Right lobe of liver (tissue), 4 donors: ENCODE results near the gene RGL1.

Experiments used
- POLR2A ChIP-seq: fragments of 450-650 bp; IDR thresholded peaks from one replicate; pipeline ENCODE4 v1.6.1; 2017; ENCODE audit warnings: antibody characterized with exemption, mild to moderate bottlenecking
- TF ChIP-seq, protein P1 (sequence below), 4 donors: fragments of 200-600 bp in 3 of 4; fragments of 450-650 bp in 1 of 4; IDR thresholded peaks; one replicate each; pipeline versions ENCODE4 v1.5.1 to v1.8.0; 2016 to 2022; ENCODE audit warnings: antibody characterized with exemption in 4 of 4, mild to moderate bottlenecking in 2 of 4
- donor health status: DM: no; HTN: no; CAD: no.
- donor health status: DM: no; HTN: no; CAD: no.
- donor health status: DM: no; HTN: yes; CAD: no.

DNA sequence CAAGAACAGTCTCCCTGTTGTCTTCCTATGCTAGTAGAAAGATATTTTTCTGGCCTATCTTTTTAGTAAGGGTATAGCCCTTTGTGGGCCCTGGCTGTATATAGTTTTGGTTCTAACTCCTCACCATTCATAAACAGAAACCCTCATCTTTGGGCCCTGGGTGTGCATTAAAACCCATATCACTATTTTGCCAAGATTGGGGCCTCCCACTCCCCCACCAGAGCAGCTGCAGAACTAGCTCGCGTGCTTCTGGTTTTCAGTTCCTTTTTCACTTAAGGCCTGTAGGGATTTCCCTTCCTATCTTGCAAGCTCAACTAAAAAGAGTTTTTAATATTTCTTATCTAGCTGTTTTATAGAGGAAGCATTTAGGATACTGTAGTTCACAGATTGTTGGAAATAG is 106.4 kb downstream of the RGL1 start:
- TF ChIP-seq, protein P1, sequence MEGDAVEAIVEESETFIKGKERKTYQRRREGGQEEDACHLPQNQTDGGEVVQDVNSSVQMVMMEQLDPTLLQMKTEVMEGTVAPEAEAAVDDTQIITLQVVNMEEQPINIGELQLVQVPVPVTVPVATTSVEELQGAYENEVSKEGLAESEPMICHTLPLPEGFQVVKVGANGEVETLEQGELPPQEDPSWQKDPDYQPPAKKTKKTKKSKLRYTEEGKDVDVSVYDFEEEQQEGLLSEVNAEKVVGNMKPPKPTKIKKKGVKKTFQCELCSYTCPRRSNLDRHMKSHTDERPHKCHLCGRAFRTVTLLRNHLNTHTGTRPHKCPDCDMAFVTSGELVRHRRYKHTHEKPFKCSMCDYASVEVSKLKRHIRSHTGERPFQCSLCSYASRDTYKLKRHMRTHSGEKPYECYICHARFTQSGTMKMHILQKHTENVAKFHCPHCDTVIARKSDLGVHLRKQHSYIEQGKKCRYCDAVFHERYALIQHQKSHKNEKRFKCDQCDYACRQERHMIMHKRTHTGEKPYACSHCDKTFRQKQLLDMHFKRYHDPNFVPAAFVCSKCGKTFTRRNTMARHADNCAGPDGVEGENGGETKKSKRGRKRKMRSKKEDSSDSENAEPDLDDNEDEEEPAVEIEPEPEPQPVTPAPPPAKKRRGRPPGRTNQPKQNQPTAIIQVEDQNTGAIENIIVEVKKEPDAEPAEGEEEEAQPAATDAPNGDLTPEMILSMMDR (IDR thresholded peaks at IDR 0.05): no peak
- no peak for TF ChIP-seq POLR2A
